Measurements from ENCODE around the gene P3H3.
"Not testable (repeated sequence)": the region's sequence is repeated elsewhere in the genome, so short reads cannot be mapped to it uniquely, and the experiment has no call there.

Gene P3H3

DNA sequence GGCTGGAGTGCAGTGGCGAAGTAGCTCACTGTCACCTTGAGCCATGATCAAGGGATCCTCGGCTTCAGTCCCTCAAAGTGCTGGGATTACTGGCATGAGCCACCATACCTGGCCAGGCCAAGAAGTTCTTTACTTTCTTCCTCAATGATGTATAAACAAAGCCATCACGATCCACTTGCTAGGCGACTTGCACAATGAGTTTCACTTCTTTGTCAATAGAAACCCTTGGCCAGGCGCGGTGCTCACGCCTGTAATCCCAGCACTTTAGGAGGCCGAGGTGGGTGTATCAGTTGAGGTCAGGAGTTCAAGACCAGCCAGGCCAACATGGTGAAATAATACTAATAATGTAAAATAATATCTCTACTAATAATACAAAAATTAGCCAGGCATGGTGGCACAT, 59.3 kb downstream of the P3H3 start:
- H3K9me3 Mint-ChIP-seq: no peaks in the 10 kb centered on the region
- no peak overlapping the region for H3K27ac Mint-ChIP-seq
- no peaks in the 10 kb centered on the region for H3K27me3 Mint-ChIP-seq (ENCODE audit: low read depth)
- peaks cover 10% of the 10 kb centered on the region for H3K4me1 Mint-ChIP-seq (ENCODE audit: low read depth)
- peaks cover 17% of the 10 kb centered on the region for H3K36me3 Mint-ChIP-seq (ENCODE audit: low read depth)
- no peak overlapping the region for H3K4me3 Mint-ChIP-seq

DNA sequence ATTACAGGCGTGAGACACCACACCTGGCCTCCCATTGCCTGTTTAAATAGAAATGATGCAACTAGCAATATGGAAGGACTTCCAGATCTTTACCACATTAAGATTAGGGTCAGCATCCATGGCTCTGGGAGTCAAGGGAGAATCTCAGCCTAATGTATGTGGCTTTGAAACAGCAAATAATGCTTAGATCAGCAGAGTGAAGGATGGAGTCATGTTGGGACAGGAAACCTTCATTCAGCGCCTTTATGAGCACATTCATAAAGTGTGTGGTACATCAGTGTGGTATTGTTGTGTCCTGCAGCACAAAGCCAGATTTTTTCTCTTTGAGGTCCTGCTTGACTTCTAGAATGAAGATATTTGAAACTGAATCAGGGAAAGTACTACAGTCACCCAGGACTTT, 60.2 kb downstream of the P3H3 start:
- H3K27ac Mint-ChIP-seq: no peak overlapping the region
- H3K4me1 Mint-ChIP-seq (ENCODE audit: low read depth): peaks cover 12% of the 10 kb centered on the region
- no peaks in the 10 kb centered on the region for H3K9me3 Mint-ChIP-seq
- H3K27me3 Mint-ChIP-seq (ENCODE audit: low read depth): no peaks in the 10 kb centered on the region
- H3K36me3 Mint-ChIP-seq (ENCODE audit: low read depth): peaks cover 15% of the 10 kb centered on the region
- H3K4me3 Mint-ChIP-seq: no peak overlapping the region

DNA sequence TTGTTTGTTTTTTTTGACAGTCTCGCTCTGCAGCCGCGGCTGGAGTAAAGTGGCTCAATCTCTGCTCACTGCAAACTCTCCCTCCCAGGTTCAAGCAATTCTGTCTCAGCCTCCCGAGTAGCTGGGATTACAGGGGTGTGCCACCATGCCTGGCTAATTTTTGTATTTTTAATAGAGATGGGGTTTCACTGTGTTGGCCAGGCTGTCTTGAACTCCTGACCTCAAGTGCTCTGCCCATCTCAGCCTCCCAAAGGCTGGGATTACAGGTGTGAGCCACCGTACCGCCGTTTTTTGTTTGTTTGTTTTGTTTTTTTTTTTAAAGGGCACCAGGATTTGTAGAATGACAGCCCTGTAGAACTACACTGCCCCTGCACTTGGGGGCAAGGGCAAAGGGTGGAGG, 60.6 kb downstream of the P3H3 start:
- Mint-ChIP-seq H3K36me3 (ENCODE audit: low read depth) (peaks cover 14% of the 10 kb centered on the region), H3K4me1 (ENCODE audit: low read depth) (peaks cover 12% of the 10 kb centered on the region)
- H3K4me3 Mint-ChIP-seq; H3K27ac Mint-ChIP-seq; H3K27me3 Mint-ChIP-seq (ENCODE audit: low read depth); H3K9me3 Mint-ChIP-seq: not testable (repeated sequence)
